IPS-NIHi7 (cell line): Measurements from ENCODE around the gene PPM1L.

ENCODE experiments used
- DNase-seq: peaks from one replicate; pipeline ENCODE4 v3.0.0; 2012; ENCODE audit warnings: mixed read lengths; ENCODE audit errors: extremely low spot score

PPM1L gene

GRCh38 chr3:160929595-160929994 lies 173.6 kb downstream of the PPM1L start:
- peak; percentile 29 for DNase-seq

- no peak for DNase-seq
These were observed 175.4 kb downstream of the PPM1L start for GRCh38 chr3:160931474-160931873.

DNA sequence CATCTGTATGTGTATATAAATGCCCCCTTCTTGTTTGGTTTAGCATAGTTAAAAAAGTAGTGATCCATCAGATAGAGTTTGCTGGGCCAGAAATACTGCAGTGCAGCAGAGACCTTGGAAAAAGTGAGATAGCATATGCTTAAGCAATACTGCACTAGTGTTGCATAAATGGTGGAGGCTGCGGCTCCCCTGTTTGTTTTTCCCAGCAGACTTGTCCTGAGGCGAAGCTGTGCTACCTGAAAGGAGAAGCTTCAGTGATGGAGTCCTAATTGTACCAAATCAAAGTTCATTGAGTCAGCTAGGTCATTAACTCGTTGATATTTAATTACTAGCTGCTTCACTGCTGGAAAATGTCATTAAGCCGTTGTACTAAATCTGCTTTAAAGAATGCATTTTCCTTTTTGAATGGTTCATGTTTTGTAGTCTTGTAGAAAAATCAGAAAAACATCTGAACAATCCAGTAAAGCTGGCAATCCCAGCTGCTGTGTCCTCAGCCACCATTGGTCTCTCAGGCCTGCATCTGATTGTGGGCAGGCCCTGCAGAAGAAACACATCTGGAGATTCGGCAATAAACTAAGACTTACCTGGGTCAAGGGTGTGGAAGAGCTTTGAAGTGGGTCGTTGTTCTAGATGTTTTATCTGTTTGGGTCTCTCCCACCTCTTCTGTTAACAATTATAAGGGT lies 179.5 kb downstream of the PPM1L start:
- no peak for DNase-seq

DNA sequence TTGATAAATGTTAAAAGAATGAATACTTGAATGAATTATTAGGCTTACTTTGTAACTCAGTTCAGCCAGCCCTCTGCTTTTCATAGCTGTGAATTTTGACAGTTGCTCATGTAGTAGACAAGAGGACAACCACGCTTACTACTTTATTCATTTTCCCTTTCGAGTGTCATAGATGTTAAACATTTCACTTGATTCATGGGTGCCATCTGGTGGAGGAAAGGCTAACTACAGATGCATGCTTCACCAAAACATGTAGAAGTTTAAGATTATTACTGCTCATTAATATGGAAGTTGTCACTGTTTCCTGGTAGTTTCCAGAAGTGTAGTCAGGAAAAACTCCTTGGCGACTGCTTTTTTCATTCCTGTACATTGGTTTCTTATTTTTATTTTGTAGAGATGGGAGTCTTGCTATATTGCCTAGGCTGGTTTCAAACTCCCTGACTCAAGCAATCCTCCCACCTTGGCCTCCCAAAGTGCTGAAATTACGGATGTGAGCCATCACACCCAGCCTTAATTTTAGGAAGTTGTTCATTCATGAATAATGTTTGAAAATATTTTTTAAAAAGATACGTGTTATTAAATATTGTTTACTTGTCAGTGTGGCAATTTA lies 186.0 kb downstream of the PPM1L start:
- peak; percentile 43 for DNase-seq

DNA sequence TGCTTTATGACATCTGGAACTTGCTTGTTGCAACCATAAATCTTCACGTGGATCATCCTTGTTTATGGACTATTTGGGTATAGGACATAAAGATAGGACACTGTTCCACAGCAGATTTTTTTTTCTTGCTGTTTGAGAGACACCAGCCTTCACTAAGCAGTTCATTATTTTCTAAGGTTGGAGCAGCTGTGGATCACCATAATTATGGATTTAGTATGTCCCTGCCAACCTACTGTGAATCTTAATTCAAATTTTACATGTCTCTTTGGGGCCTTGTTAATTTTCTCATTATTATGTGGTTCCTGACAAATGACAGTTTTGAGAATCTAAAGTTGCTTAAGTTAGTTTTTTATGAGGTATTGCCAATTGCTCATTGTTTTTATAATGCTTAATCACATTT lies 188.0 kb downstream of the PPM1L start:
- no peak for DNase-seq

GRCh38 chr3:160945336-160945735 lies 189.3 kb downstream of the PPM1L start:
- DNase-seq: no peak

DNA sequence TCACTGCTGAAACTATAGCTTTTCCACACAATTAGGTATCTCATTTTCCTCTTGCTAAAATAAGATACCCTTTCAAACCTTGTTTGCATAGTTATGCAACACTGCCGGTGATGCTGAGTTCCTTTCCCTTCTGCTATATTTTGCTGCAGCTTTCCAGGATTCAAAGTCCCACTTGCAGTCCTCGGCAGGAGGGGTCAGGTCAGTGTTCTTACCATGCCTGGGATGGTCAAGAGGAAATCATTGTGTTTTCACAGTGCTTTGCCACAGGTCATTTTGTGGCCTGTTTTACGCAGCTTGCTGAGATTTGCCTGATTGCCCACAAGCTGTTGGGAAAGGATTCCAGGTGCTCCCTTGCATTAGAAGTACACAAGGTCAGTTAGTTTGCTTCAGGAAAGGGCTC lies 192.2 kb downstream of the PPM1L start:
- no peak for DNase-seq

DNA sequence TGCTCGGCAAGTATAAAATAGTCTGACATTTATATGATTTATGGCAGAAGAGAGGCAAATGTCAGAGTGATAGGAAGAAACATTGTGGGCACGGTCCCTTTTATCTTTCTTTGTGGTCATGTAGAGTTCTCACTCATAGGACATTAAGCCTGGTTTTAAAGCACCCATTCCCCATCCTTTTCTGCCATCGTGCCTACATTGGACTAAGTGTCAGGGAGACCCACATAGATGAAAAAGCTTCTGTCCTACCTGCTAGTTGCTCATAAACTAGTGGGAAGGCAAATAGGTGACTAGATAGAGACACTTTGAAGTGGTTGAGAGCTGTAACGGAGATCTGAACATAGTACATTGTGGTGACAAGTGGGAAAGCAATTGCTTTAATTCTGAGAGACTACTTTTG lies 193.4 kb downstream of the PPM1L start:
- DNase-seq: no peak

- DNase-seq: no peak
These were observed 194.5 kb downstream of the PPM1L start for GRCh38 chr3:160950542-160950941.

GRCh38 chr3:160950954-160951353 lies 194.9 kb downstream of the PPM1L start:
- no peak for DNase-seq

- no peak for DNase-seq
These were observed 195.8 kb downstream of the PPM1L start for GRCh38 chr3:160951642-160952487.

DNA sequence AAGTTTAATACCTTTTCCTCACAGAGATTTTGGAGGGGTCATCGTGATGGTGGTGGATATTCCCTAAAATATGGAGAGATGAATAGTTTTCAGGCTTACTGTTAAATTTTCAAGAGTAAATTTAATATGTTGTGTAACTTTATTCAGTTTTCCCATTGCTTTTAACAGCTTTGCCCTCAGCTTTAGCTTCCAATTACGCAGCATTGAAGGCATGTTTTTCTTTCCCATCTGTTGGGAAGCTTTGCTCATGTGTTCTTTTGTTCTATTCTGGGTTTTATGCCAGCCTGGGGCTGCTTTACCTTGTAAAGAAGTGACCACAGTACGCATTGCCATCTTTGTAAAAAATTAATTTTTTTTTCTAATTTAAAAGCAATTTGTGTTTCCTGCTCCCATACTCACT lies 197.7 kb downstream of the PPM1L start:
- no peak for DNase-seq

GRCh38 chr3:160956785-160957184 lies 200.8 kb downstream of the PPM1L start:
- no peak for DNase-seq

GRCh38 chr3:160960568-160960967 lies 204.5 kb downstream of the PPM1L start:
- no peak for DNase-seq

GRCh38 chr3:160963949-160964348 lies 207.9 kb downstream of the PPM1L start:
- DNase-seq: no peak

GRCh38 chr3:160968761-160969160 lies 212.7 kb downstream of the PPM1L start:
- DNase-seq: no peak

DNA sequence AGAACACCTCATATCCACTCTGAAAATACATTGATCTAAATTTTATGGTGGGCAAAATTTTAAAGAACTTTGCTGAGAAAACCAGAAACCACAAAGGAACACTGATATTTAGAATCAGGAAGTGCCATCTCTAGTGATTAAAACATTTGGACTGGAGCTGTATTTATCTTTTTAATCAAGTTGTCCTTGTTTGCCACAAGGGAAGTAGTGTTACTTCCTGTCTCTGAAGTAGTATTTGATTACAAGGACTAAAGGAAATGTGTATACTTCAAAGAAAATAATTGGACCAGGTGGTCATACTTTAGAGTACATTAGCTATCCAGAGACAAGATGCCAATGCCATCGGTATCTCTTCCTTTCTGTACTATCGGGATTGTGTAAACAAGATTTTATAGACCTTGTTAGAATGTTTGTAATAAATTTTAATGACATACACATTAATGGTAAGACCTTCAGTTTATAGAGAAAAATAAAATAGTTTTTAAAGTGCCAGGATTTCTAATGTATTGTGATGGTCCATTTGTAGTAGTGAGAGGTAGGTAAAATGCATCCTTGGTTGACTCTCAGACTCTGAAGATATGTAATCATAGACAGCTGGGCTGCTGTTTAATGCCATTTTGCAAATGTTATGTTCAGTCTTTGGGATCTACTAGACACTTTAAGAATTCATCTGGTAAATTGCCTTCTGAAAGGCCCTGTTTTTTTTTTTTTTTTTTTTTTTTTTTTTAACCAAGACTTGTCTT lies 217.2 kb downstream of the PPM1L start:
- DNase-seq: no peak

GRCh38 chr3:160977773-160978172 lies 221.7 kb downstream of the PPM1L start:
- no peak for DNase-seq

GRCh38 chr3:160980740-160981139 lies 224.7 kb downstream of the PPM1L start:
- DNase-seq: no peak

- DNase-seq: no peak
These were observed 225.3 kb downstream of the PPM1L start for GRCh38 chr3:160981217-160981938.

DNA sequence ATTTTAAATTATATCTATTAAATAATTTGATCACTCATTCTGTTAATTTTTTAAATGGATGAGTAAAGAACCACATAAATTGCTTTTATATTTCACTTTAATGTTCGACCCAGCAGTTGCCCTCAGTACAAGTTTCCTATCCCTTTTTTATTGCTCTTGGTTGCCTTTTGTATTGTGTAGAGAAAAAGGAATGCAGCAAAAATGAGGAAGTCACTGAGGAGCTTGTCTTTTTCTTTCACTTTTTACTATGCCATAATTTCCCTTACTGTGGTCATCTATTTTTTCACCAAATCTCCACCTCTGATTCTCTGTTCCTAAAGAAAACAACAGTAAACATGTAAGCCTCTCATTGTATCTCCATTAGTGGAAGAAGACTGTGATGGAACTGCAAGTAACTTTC lies 226.5 kb downstream of the PPM1L start:
- no peak for DNase-seq
